CD4-positive, alpha-beta T cell treated with Interleukin-1 beta for 1 hour (primary cell): Measurements from ENCODE around the gene SERPINE1.
"Not testable (repeated sequence)": the region's sequence is repeated elsewhere in the genome, so short reads cannot be mapped to it uniquely, and the experiment has no call there.

Experiments
- DNase-seq, 2 donors: peaks; one replicate each; pipeline ENCODE4 v3.0.0-alpha.2; 2020 to 2022

Gene SERPINE1

GRCh38 chr7:101126651-101127459, at the start of gene SERPINE1:
SERPINE1 (plus strand) TSS chr7:101127104; CDS start chr7:101128394, 1,290 bp downstream.
- peak; percentile 56 to 73 for DNase-seq

DNA sequence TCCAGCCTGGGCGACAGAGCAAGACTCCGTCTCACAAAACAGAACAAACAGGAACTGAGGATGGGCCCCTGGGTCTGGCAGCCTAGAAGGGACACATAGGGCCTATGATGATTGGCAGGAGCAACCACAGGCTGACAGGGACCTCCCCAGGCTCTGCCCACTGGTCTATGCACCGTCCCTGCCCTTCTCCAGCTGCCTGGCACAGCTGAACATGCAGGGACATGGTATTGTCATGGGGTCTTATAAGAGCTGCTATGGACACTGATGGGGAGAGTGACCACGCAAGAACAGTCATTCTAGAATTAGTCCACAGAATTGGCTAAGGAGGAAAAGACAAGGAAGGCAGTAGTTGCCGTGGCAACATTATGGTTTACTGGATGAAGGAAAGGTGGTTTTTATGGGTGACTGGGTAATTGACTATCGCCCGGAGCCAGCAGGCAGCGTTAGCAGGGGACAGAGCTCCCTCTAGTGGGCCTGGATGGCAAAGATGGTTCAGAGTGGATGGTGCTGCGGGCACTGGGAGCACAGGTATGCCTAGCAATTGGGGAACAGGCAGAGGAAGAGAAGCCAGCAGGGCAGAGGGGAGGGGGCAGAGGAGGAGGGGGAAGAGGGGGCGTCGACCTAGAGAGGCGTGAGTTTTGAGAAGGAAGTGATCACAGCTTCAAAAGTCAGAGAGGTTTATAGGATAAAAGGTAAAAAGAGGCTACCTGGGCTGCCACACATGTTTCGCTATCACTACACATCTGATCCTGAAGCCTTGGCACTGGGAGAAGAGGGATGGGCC, 49.4 kb upstream of the SERPINE1 start:
- DNase-seq: peak; percentile 80 to 84

DNA sequence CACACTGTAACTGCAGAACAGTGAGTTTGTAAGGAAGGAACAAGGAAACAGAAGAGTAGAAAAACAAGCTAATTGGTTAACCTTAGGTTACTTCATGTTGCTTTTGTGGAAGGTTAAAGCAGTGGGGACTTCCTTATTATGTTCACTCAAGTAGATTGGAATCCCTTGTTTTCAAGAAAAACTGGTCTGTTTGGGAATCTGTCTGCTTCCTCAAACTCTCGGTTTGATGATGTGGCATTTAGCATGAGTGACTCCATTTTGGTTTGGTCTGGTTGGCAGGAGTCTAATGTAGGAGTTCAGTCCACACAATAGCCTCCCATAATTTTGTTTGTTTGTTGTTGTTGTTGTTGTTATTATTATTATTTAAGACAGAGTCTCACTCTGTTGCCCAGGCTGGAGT, 45.5 kb upstream of the SERPINE1 start:
- DNase-seq: no peak

GRCh38 chr7:101084865-101085161, 42.1 kb upstream of the SERPINE1 start:
- DNase-seq: no peak

DNA sequence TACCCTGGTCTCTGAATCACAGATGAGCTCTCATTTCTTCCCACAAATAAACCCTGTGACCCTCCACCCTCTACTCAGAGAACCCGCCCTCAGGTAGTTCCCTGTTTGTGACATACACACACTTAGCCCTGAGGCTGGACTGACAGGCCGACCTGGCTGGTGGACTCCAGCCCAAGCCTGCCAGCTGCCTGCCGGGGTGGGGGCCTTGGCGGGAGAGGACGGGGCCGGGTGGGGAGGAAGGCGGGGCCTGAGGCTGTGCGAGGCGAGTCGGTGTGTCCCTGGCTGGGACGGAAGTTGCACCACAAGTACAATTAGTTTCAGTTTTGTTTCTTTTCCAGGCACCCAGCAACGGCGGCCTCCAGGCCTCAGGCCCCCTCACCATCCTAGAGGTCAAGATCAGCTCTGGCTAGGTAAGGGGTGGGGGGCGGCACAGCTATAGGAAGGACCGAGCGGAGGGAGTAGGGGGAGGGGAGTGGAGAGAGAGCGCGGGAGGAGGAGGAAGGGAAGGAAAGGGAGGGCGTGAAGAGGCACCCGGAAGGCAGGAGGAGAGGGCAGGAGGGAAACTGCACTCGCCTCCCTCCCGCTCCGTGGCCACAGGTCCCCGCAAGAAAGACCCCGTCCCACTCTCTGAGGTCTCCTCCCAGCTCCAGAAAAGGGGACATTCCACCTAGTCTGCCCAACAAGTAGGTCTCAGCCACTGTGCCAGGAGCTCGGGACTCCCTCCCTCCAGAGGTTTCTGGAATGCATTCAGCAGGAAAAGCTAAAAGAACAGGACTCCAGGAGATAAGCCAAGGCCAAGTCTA, 41.5 kb upstream of the SERPINE1 start, which contains the start of gene TRIM56:
TRIM56 (plus strand) TSS at position 320 of the 803 bp plus-strand sequence. CDS start 1,832 bp downstream, outside the sequence.
- DNase-seq: peak; percentile 77 to 79

- DNase-seq: no peak
Observed at GRCh38 chr7:101087334-101088068, 39.4 kb upstream of the SERPINE1 start.

- no peak for DNase-seq
Observed at GRCh38 chr7:101088069-101088425, 38.9 kb upstream of the SERPINE1 start.

DNA sequence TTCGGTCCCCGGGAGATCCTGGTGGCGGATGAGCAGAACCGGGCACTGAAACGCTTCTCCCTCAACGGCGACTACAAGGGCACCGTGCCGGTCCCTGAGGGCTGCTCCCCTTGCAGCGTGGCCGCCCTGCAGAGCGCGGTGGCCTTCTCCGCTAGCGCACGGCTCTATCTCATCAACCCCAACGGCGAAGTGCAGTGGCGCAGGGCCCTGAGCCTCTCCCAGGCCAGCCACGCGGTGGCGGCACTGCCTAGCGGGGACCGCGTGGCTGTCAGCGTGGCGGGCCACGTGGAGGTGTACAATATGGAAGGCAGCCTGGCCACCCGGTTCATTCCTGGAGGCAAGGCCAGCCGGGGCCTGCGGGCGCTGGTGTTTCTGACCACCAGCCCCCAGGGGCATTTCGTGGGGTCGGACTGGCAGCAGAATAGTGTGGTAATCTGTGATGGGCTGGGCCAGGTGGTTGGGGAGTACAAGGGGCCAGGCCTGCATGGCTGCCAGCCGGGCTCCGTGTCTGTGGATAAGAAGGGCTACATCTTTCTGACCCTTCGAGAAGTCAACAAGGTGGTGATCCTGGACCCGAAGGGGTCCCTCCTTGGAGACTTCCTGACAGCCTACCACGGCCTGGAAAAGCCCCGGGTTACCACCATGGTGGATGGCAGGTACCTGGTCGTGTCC, 37.9 kb upstream of the SERPINE1 start:
- no peak for DNase-seq

DNA sequence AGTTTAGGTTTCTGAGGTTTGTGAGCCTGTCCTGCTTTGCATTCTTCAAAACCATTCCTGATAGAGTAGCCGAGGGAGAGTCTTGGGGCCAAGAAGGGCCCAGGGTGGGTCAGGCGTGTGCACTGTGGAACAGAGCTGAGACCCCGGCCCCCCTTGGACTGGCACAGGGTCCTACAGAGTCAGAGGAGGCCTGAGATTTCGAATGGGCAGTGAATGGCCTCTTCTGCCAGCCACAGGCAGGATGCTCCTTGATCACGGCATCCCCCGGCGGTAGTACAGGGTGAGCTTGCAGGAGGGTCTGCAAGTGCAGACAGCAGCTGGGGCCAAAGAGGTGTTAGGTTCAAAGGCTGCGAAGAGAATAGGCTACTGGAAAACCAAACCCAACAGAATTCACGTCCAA, 37.0 kb upstream of the SERPINE1 start:
- no peak for DNase-seq

DNA sequence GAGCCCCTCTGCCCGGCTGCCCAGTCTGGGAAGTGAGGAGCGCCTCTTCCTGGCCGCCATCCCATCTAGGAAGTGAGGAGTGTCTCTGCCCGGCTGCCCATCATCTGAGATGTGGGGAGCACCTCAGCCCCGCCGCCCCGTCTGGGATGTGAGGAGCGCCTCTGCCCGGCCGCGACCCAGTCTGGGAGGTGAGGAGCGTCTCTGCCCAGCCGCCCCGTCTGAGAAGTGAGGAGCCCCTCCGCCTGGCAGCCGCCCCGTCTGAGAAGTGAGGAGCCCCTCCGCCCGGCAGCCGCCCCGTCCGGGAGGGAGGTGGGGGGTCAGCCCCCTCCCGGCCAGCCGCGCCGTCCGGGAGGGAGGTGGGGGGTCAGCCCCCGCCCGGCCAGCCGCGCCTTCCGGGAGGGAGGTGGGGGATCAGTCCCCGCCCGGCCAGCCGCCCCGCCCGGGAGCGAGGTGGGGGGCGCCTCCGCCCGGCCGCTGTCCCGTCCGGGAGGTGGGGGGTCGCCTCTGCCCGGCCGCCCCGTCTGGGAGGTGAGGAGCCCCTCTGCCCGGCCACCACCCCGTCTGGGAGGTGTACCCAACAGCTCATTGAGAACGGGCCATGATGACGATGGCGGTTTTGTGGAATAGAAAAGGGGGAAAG, 34.5 kb upstream of the SERPINE1 start:
- DNase-seq: not testable (repeated sequence)

- no peak for DNase-seq
Observed at GRCh38 chr7:101093906-101094305, 33.0 kb upstream of the SERPINE1 start.

- no peak for DNase-seq
Observed at GRCh38 chr7:101094376-101094775, 32.5 kb upstream of the SERPINE1 start.

- peak in 1 of 2 donors; percentile 6 for DNase-seq
Observed at GRCh38 chr7:101094791-101095375, 32.0 kb upstream of the SERPINE1 start.

- no peak for DNase-seq
Observed at GRCh38 chr7:101096331-101096956, 30.5 kb upstream of the SERPINE1 start.

DNA sequence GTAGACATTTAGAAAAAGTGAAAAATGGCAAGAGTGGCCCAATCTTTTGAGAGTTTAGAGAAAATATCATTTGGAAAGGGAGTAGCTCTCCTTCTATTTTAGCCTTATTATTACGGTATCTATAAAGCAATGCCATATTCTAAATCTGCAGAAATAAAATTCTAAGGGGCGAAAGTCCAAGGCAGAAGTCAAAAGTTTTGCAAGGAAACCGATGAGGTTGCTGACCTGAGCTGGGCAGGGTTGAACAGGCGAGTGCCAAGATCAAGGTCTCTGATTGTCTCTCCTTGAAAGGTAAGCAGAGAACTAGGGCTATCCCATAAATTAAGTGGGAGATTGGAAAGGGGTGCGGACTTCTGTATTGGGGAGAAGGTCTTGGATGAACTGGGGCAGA, 30.0 kb upstream of the SERPINE1 start:
- DNase-seq: no peak

DNA sequence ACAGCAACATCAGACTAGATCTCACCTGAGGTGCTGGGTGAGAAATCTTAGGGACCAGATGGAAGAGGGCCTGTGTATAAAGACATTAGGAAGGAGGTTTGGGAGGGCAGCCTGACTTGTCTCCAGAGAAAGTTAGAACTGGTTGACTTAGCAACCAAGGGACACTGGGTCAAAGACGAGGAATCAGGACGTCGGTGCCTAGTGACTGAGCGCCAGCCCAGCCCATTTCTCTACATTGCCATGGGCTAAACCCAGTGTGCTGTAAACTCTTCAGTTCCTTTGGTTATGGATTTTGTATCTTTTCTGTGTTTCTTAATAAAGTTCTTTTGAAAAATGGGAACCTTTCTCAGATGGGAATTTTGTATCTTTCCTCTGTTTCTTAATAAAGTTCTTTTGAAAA, 29.3 kb upstream of the SERPINE1 start:
- DNase-seq: no peak

DNA sequence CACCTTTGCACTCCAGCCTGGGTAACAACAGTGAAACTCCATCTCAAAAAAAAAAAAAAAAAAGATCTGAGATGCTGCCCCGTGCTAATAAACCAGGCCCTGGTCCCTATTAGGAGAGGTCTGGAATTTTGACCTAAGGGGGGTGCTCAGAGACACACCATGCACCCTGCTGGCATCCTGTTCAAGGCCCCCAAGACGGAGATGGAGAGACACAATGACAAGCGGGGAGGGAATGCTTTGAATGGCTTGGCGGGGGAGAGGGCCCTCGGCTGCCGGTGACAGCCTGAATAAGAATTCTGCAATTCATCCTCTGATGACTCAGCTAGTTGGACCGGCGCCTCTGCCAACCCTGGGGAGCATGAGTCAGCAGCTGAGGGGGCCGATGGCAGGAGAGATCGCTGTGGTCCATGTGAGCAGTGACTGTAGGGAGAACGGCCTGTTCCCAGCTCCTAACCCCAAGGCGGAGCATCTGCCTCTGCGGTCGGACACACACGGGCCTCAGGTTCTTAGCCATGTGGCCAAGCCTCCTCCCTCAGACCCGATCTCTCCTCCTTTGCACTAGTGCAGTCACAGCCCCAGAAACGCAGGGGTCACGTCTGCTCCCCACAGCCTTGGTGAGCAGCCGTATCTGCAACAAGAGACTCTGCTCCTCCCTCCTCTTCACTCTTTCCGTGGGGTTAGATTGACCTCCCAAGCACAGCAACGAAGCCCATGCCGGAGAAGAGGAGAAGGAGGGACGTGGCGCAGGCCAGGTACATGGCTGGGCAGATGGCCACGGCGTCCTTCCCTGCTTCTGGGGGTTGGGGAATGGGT, 26.7 kb upstream of the SERPINE1 start:
- DNase-seq: peak in 1 of 2 donors; percentile 64

DNA sequence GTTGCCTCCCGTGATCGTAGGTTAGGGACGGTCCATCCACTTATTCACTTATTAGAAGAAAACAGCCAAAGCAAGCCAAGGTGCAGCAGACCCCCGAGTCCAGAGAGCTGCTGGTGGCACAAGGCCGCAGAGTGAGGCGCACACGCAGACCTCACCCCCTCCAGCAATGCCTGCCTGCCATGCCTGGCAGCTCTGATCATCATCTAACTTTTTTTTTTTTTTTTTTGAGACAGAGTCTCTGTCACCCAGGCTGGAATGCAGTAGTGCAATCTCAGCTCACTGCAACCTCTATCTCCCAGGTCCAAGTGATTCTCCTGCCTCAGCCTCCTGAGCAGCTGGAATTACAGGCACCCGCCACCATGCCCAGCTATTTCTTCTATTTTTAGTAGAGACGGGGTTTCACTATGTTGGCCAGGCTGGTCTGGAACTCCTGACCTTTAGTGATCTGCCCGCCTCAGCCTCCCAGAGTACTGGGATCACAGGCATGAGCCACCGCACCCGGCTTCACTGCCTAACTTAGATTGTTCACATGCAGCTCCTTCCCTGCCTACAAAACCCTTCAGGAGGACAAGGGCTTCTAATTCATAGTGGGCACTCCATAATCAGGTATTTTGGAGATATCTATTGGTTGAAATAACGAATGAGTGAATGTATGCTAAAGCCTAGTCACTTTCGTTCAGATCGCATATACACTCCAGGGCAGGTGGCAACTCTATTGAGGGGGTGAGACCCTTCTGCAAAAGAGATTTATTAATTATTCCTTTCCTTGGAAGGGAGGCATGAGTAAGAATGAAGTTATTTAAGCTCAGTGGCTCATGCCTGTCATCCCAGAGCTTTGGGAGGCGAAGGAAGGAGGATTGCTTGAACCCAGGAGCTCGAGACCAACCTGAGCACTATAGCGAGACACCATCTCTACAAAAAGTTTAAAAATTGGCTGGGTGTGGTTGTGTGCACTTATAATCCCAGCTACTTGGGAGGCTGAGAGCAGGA, 25.8 kb upstream of the SERPINE1 start:
- no peak for DNase-seq
